ENCODE data around the gene FNDC3B. TPM values are rescaled to one million over a fixed set of nuclear protein-coding genes. Genes with fewer than 3 reads are reported as not detected.

FNDC3B gene
- total RNA-seq, 1 experiment from 2014 or later, result 62.3 TPM

- Histone ChIP-seq H3K27ac (no peak overlapping the region), H3K4me3 (no peak overlapping the region), H3K4me1 (no peaks in the 10 kb centered on the region), H3K36me3 (peaks cover 49% of the 10 kb centered on the region), H3K27me3 (no peaks in the 10 kb centered on the region), H3K9me3 (replicated peaks) (no peaks in the 10 kb centered on the region)
- no peak for DNase-seq
These were observed 248.6 kb downstream of the FNDC3B start for GRCh38 chr3:172287937-172288477.

- H3K4me3 ChIP-seq, result no peak overlapping the region
- H3K9me3 ChIP-seq (replicated peaks), result no peaks in the 10 kb centered on the region
- H3K36me3 ChIP-seq, result peaks cover 46% of the 10 kb centered on the region
- no peak for DNase-seq
- H3K27ac ChIP-seq, result no peak overlapping the region
- no peaks in the 10 kb centered on the region for H3K4me1 ChIP-seq
- H3K27me3 ChIP-seq, result no peaks in the 10 kb centered on the region
These were observed 249.3 kb downstream of the FNDC3B start for GRCh38 chr3:172288651-172289050.

GRCh38 chr3:172289583-172289982 is 250.2 kb downstream of the FNDC3B start:
- H3K4me3 ChIP-seq, result no peak overlapping the region
- no peak for DNase-seq
- no peaks in the 10 kb centered on the region for H3K27me3 ChIP-seq
- no peak overlapping the region for H3K27ac ChIP-seq
- H3K36me3 ChIP-seq, result peaks cover 48% of the 10 kb centered on the region
- no peaks in the 10 kb centered on the region for H3K9me3 ChIP-seq (replicated peaks)
- H3K4me1 ChIP-seq, result no peaks in the 10 kb centered on the region

GRCh38 chr3:172290457-172290856 is 251.1 kb downstream of the FNDC3B start:
- Histone ChIP-seq H3K36me3 (peaks cover 55% of the 10 kb centered on the region), H3K9me3 (replicated peaks) (no peaks in the 10 kb centered on the region), H3K4me3 (no peak overlapping the region), H3K27ac (no peak overlapping the region), H3K27me3 (no peaks in the 10 kb centered on the region), H3K4me1 (no peaks in the 10 kb centered on the region)
- no peak for DNase-seq

GRCh38 chr3:172291650-172292049 is 252.3 kb downstream of the FNDC3B start:
- peaks cover 53% of the 10 kb centered on the region for H3K36me3 ChIP-seq
- no peaks in the 10 kb centered on the region for H3K4me1 ChIP-seq

GRCh38 chr3:172292422-172292821 is 253.0 kb downstream of the FNDC3B start:
- H3K27me3 ChIP-seq, result no peaks in the 10 kb centered on the region
- no peak overlapping the region for H3K27ac ChIP-seq
- no peak for DNase-seq
- H3K4me3 ChIP-seq, result no peak overlapping the region
- H3K36me3 ChIP-seq, result peaks cover 54% of the 10 kb centered on the region
- no peaks in the 10 kb centered on the region for H3K9me3 ChIP-seq (replicated peaks)
- H3K4me1 ChIP-seq, result no peaks in the 10 kb centered on the region

More at GRCh38 chr3:172291650-172292049, 252.3 kb downstream of the FNDC3B start:
- no peak overlapping the region for H3K4me3 ChIP-seq
- no peaks in the 10 kb centered on the region for H3K9me3 ChIP-seq (replicated peaks)
- H3K27ac ChIP-seq, result no peak overlapping the region
- H3K27me3 ChIP-seq, result no peaks in the 10 kb centered on the region
- DNase-seq, result no peak

GRCh38 chr3:172293093-172293492 is 253.7 kb downstream of the FNDC3B start:
- no peak for DNase-seq
- Histone ChIP-seq H3K27ac (no peak overlapping the region), H3K36me3 (peaks cover 49% of the 10 kb centered on the region), H3K27me3 (no peaks in the 10 kb centered on the region), H3K4me1 (no peaks in the 10 kb centered on the region), H3K9me3 (replicated peaks) (no peaks in the 10 kb centered on the region), H3K4me3 (no peak overlapping the region)

GRCh38 chr3:172294223-172294806 is 254.9 kb downstream of the FNDC3B start:
- Histone ChIP-seq H3K4me1 (no peaks in the 10 kb centered on the region), H3K36me3 (peaks cover 53% of the 10 kb centered on the region), H3K27me3 (no peaks in the 10 kb centered on the region), H3K4me3 (no peak overlapping the region), H3K27ac (no peak overlapping the region), H3K9me3 (replicated peaks) (no peaks in the 10 kb centered on the region)
- no peak for DNase-seq

GRCh38 chr3:172296248-172296974 is 257.0 kb downstream of the FNDC3B start:
- DNase-seq, result no peak
- Histone ChIP-seq H3K4me1 (no peaks in the 10 kb centered on the region), H3K27me3 (no peaks in the 10 kb centered on the region), H3K27ac (no peak overlapping the region), H3K4me3 (no peak overlapping the region), H3K9me3 (replicated peaks) (no peaks in the 10 kb centered on the region), H3K36me3 (peaks cover 51% of the 10 kb centered on the region)

GRCh38 chr3:172296975-172297332 is 257.6 kb downstream of the FNDC3B start:
- no peak overlapping the region for H3K27ac ChIP-seq
- no peaks in the 10 kb centered on the region for H3K4me1 ChIP-seq
- peaks cover 50% of the 10 kb centered on the region for H3K36me3 ChIP-seq
- no peak overlapping the region for H3K4me3 ChIP-seq
- H3K9me3 ChIP-seq (replicated peaks), result no peaks in the 10 kb centered on the region
- H3K27me3 ChIP-seq, result no peaks in the 10 kb centered on the region
- DNase-seq, result no peak

- peaks cover 9% of the 10 kb centered on the region for H3K4me1 ChIP-seq
- peaks cover 52% of the 10 kb centered on the region for H3K36me3 ChIP-seq
- no peaks in the 10 kb centered on the region for H3K27me3 ChIP-seq
- no peak overlapping the region for H3K27ac ChIP-seq
- DNase-seq, result no peak
- H3K9me3 ChIP-seq (replicated peaks), result no peaks in the 10 kb centered on the region
- no peak overlapping the region for H3K4me3 ChIP-seq
These were observed 258.9 kb downstream of the FNDC3B start for GRCh38 chr3:172298247-172298646.

- DNase-seq, result no peak
- Histone ChIP-seq H3K4me3 (no peak overlapping the region), H3K9me3 (replicated peaks) (no peaks in the 10 kb centered on the region), H3K27ac (no peak overlapping the region), H3K4me1 (peaks cover 13% of the 10 kb centered on the region), H3K27me3 (no peaks in the 10 kb centered on the region), H3K36me3 (peaks cover 49% of the 10 kb centered on the region)
These were observed 260.8 kb downstream of the FNDC3B start for GRCh38 chr3:172300187-172300586.

- Histone ChIP-seq H3K4me1 (peaks cover 13% of the 10 kb centered on the region), H3K9me3 (replicated peaks) (no peaks in the 10 kb centered on the region), H3K36me3 (peaks cover 50% of the 10 kb centered on the region), H3K27ac (no peak overlapping the region), H3K4me3 (no peak overlapping the region), H3K27me3 (no peaks in the 10 kb centered on the region)
- no peak for DNase-seq
These were observed 261.5 kb downstream of the FNDC3B start for GRCh38 chr3:172300862-172301261.

- no peaks in the 10 kb centered on the region for H3K27me3 ChIP-seq
- no peak overlapping the region for H3K4me3 ChIP-seq
- no peak for DNase-seq
- peaks cover 45% of the 10 kb centered on the region for H3K36me3 ChIP-seq
- peaks cover 13% of the 10 kb centered on the region for H3K4me1 ChIP-seq
- no peaks in the 10 kb centered on the region for H3K9me3 ChIP-seq (replicated peaks)
- H3K27ac ChIP-seq, result no peak overlapping the region
These were observed 262.8 kb downstream of the FNDC3B start for GRCh38 chr3:172302203-172302602.

- H3K9me3 ChIP-seq (replicated peaks), result no peaks in the 10 kb centered on the region
- peaks cover 50% of the 10 kb centered on the region for H3K36me3 ChIP-seq
- H3K27me3 ChIP-seq, result no peaks in the 10 kb centered on the region
- DNase-seq, result no peak
- no peak overlapping the region for H3K4me3 ChIP-seq
- no peak overlapping the region for H3K27ac ChIP-seq
- peaks cover 13% of the 10 kb centered on the region for H3K4me1 ChIP-seq
These were observed 263.8 kb downstream of the FNDC3B start for GRCh38 chr3:172303181-172303580.
